ENCODE data around the gene DCAF6. TPM values are rescaled to one million over a fixed set of nuclear protein-coding genes. Genes with fewer than 3 reads are reported as not detected.

The DCAF6 gene
- total RNA-seq, 1 donor from 2014 or later: 71.4 TPM

DNA sequence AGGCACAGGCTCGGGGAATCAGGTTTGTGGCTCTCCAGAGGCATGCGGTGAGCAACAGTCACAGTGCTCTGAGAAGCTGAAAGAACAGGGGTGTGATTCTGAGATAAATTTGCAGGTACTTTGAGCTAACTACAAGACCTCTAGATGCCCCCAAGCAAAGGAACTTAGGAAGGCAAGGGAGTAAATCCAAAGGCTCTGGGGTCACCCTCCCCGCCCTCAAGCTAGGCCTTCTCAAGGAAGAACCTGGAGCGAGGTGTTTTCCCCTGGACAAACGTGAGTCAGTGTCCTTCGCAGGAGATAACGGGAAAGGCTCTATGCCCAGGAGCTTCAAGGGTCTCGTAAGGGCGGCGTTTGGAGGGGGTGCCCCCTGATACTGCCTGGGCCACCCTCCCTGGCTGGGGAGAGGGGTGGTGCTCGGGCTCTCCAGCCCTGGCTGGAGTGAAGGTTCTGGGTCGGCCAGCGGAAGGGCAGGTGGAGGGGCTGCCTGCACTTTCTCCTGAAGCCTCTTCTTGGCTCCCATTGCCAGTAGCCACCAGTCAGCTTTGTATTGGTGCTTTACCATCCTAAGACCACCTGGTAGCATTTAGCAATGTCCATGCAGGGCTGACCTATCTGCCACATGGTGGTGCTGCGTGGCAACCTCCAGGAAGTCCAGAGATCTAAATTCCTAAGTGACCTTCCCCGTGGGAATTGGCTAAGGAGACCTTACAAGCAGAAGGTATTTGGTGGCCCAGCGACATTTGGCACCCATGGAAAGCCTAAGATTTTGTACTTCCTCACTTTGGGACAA is 156.3 kb downstream of the DCAF6 start:
- intact Hi-C loops (cut with DNase I): no loop called here
- ATAC-seq (peak; percentile 8), DNase-seq (ENCODE audit: low spot score) (no peak)

DNA sequence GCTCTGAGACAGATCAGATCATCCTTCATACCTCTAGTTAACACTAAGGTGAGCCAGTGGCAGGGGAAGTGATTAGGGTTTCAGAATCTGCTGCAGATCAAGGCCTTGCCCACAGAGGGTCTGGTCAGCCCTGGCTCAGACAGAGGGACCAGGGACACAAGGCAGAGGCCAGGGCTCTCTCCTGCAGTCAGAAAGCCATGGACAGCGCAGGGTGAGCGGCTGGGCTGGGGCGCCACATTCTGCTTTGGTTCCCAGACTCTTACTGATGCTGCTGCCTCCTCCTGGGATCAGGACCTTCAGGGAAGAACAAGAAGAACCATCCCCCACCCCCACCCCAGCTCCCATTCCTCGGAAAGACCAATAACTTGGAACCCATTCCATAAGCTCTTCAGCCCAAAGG is 157.1 kb downstream of the DCAF6 start:
- ATAC-seq (no peak), DNase-seq (ENCODE audit: low spot score) (no peak)
- intact Hi-C loops (cut with DNase I): no loop called here

DNA sequence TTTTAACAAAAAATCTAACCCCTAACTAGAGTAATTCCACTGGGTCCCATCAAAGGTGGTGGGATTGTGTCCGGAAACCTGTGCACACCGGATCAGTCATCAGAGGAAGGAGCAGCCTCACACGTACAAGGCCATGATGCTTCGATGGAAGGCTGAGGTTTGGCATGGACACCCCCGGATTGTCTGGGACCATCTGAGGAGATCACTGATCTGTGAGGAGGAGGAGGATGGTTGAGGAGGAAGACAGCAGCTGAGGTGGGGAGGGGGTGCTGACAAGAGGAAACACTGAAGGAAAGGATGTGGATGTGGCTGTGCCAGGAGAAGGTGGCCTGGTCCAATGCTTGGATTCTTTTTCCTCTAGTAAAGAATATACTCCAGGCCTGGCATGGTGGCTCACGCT is 159.0 kb downstream of the DCAF6 start:
- intact Hi-C loops (cut with DNase I): no loop called here
- ATAC-seq: no peak
- DNase-seq (ENCODE audit: low spot score): no peak

DNA sequence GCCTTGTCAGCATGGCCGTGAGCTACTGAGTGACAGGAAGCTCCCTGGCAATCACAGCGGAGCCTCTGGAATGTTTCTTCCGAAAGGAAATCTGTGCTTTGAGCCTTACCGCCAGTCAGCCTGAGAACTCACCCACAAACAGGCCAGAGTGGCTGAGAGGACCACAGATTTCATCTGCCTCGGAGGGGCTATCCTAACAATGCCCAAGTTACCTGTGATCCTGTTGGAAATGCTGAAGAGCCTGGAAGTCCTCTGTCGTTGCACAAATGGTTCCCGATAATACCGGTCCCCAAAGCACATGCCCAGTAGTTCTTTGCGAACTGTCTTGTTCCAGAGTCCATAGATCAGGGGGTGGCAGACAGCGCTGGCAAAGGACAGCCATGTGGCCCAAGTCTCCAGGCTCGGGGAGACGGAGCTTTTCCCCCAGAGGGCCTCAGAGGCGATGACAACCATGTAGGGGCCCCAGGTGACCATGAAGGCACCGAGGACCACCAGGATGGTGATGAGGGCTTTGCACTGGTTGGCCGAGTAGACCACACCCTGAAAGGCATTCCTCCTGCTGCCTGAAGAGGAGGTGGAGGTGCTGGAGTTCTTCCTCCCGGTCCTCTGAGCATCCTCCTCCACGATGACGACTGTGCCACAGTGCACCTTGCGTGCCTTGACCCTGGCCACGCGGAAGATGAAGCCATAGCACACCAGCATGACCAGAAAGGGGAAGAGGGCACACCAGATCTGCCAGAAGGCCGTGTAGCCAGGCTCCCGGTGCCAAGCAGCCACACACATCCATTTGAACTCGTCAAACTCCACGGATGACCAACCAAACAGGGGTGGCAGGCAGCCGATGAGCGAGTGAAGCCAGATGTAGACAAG is 160.0 kb downstream of the DCAF6 start:
- DNase-seq (ENCODE audit: low spot score) (no peak), ATAC-seq (no peak)
- intact Hi-C loops (cut with DNase I): no loop called here

DNA sequence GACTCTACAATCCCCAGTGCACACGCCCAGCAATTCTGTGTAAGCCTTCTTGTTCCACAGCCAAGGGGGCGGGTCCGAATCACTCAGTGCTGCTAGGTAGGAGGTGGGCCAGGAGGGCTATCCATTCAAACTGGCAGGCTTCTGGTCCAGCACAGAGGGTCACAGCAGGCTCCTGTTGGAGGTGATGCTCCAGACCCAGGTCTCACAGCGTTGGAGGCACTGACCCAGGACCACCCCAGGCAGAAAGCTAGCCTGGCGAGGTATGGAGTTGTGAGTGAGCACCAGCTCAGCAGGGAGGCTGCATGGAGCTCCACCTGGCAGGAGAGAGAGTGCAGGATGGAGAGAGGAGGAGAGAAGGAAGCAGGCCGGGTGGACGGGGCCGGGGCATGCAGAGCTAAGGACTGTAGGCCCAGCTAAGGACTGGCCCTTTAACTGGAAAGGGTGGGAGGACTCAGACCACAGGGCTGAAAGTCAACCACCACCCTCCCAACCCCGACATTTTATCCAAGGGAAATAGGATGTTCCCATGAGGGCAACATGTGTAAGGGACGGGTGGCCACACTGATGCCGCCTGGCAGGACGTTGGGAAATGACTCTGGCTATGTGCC is 161.5 kb downstream of the DCAF6 start:
- ATAC-seq (peak; percentile 17), DNase-seq (ENCODE audit: low spot score) (peak; percentile 43)
- intact Hi-C loops (cut with DNase I): no loop called here

DNA sequence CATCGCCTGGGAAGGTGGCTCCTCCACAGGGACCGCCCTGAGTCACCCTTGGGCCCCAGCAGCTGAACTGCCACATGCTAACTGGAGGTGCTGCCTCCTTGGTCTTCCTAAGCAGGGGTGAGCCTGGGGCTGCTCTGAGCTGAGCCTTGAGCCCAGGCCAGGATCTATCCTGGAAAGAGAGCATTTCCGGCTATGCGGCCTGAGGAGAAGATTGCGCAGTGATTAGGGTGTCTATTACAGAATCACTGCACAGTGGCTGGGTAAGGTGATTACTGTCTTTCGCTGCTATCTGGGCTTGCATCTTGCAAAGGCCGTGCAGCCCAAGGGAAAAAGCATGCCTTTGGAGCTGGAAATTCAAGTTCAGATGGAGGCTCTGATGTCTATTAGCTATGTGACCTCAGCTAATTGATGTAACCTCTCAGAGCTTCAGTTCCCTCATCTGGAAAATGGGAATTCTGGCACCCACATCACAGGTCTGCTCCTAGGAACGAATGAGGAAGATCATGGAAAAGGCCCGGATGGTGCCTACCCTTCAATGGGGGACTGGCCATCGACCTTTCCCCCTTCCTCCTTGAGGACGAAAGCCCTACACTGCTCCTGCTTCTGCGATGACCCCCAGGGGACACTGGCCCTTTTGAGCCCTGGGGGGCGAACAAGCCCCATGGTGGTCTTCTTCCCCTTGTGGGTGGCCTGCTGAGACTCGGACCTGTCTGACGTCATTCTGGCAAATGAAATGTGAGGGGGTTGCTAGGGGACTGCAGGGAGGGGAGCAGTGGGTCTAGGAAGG is 162.2 kb downstream of the DCAF6 start:
- DNase-seq (ENCODE audit: low spot score) (no peak), ATAC-seq (peak; percentile 21)
- intact Hi-C loops (cut with DNase I): no loop called here

DNA sequence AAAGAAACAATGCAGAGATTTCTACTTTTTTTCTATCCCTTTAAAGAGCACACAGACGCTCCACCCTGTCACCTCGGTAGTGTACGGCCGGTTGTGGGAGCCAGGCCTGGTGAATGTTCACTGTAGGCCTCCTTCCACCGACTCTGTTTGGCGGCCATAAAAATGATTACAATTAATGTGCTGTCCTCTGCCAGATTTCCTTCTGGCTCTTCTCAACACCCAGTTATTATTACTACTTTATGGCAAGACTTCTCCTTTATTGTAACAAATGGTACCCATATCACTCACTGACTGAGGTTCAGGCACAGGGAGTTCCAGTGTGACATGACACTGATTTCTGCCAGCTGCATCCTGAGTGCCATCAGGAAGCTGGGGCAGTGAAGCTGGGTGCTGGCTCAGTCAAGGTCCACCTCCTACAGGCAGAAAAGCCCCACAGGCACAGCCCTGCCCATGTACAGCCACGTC is 162.9 kb downstream of the DCAF6 start:
- ATAC-seq (no peak), DNase-seq (ENCODE audit: low spot score) (no peak)
- intact Hi-C loops (cut with DNase I): no loop called here

DNA sequence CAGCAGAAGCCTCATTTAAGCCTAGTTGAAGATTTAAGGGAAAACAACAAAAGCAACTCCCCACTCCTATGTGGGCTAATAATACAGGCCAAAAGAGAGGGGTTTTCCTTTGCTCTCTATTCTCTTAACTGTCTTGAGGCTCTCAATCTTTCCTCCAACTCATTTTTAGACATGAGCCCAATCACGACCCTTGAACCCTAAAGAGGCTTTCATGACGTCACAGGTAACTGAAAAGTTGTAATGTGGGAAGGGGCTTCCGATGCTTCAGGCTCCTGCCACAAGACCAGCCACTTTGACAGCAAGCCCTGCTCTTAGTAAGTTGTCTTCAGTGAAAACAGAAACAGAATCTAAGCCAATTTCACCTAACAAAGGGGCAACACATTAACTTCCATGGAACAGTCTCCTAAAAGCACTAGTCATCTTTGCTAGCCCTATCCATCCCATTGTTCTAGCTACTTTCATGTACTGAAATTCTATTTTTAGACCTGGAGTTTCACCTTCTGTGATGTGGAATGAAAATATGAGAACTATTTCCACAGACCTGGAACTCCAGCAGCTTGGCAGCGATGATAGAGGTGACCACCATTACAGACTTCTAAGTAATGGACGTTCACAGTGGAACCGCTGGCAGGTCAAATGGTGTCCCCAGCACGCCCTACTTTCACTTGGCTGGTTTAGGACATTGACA is 164.0 kb downstream of the DCAF6 start:
- DNase-seq (ENCODE audit: low spot score) (no peak), ATAC-seq (no peak)
- intact Hi-C loops (cut with DNase I): no loop called here

DNA sequence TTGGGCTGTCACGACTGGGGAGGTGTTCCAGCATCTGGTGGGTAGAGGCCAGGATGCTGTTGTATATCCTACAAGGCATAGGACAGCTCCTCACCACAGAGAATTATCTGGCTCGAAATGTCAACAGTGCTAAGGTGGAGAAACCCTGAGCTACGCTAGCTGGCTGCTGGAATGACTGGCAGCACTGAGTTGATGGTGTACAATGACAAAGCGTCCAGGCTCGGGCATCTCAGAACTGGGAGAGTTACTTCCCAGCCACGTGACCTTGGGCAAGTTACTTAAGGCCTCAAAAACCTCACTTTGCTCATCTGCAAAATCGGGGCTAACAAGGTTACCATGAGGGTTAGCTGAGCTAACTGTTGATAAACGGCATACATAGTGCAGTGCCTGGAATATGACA is 164.9 kb downstream of the DCAF6 start:
- no peak for ATAC-seq
- intact Hi-C loops (cut with DNase I): no loop called here
- DNase-seq (ENCODE audit: low spot score): no peak

DNA sequence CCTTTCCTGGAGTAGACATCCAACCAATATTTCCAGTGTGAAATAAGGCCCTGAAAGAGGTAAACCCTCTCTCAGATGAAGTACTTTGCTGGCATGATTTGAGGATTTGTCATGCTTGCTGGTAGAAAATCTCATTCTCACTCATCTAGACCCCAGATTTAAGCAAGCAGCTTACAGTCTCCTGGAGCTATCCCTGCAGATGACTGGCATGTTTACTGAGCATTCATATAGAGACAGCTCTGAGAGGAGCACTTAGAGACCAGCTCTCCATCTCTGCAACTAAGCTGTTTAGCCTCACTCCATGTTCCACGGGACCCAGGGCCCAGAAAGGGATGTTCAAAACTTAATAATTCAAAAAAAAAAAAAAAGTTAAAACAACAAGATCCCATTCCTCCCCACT is 166.0 kb downstream of the DCAF6 start:
- DNase-seq (ENCODE audit: low spot score): no peak
- no peak for ATAC-seq
- intact Hi-C loops (cut with DNase I): no loop called here

DNA sequence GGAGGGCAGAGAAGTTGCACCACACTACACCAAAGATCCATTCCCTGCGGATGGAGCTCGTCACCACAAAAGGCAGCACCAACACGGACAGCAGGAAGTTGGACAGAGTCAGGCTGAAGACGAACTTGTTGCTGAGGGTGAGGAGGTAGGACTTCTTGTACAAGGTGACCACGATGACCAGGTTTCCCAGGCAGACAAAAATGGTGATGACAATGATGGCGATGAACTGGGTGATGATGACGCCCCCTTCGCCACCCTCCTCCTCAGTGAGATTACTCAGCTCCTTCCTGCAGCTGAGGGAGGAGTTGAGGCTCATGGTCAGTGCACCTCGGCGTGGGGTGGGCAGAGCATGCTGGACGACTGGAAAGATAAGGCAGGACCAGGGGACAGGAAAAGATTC is 168.1 kb downstream of the DCAF6 start:
- intact Hi-C loops (cut with DNase I): no loop called here
- ATAC-seq: no peak
- no peak for DNase-seq (ENCODE audit: low spot score)

DNA sequence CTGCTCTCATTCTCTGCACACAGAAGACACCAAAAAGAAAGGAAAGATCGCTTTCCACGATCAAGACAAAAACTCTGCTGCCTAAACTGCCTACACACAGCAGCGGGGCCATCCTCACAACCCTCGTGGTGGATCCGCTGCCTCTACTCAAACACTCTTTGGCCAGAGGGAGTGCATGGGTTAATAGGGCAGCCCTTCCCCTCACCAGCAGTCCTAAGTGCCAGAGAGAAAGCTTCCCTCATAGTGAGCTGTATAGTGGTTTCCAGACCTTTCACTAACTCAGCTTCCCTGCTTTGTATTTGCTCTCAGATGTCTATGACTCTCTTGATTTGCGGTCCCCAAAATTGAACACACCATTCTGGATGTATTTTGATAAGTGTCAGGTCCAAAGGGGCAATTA is 169.4 kb downstream of the DCAF6 start:
- DNase-seq (ENCODE audit: low spot score) (no peak), ATAC-seq (no peak)
- intact Hi-C loops (cut with DNase I): no loop called here

DNA sequence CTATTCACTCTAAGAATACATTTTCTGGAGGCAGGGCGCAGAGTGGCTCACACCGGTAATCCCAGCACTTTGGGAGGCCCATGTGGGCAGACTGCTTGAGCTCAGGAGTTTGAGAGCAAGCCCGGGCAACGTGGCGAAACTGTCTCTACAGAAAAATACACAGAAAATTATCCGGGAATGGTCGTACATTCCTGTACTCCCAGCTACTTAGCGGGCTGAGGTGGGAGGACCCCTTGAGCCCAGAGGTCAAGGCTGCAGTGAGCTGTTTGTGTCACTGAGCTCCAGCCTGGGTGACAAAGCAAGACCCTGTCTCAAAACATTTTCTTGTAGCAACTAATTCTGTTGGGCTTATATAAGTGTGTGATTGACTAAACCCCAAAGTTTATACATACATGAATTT is 169.8 kb downstream of the DCAF6 start:
- no peak for ATAC-seq
- intact Hi-C loops (cut with DNase I): no loop called here
- no peak for DNase-seq (ENCODE audit: low spot score)

DNA sequence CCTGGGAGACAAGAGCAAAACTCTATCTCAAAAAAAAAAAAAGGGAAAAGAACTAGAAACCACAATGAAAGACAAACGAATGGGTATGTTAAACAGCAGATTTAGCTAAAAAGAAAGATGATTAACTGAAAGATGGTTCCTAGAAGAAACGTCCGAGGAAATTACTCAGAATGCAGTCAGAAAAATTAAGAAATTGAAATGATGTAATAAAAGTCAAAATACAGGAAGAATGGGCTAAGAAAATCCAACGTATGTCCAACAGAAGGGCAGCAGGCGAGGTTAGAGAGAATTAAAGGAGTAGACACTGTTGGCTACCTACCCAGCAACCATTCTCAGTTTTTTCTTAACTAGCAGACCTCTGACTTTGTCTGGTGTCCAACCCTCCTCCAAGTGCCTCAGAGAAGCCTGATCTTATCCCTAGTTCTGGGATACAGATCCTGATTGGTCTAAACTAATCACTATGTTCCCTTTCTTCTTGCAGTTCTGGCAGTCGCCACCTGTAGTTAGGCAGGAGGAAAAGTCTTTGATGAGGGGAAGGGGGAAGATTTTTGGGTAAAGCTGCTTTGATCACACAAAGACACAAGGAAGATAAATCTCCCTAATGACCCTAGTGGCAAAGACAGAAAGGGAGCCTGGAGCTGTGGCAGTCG is 174.5 kb downstream of the DCAF6 start:
- intact Hi-C loops (cut with DNase I): no loop called here
- ATAC-seq (no peak), DNase-seq (ENCODE audit: low spot score) (no peak)

DNA sequence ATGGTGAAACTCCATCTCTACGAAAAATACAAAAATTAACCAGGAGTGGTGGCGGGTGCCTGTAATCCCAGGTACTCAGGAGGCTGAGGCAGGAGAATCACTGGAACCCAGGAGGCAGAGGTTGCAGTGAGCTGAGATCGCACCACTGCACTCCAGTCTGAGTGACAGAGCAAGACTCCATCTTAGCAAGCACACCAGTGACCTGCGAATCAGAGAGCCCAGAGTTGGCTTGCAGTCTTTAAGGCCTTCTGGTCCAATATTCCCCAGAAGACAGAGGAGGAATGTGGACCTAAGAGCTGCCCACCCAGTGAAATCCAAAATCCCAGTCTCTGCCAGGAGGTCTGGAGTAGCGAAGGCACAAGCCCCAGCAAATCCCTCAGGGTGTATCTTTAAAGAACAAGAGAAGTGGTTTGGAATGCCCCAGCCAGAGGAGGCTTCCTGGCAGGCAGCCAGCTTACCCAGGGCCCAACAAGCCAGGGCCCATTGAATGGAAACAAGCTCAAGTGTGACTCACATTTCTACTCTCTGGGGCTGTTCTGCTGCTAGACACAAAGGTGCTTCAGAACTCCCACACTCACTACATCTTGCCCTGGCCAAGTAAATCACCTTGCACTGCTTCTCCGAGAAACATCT is 176.3 kb downstream of the DCAF6 start:
- intact Hi-C loops (cut with DNase I): no loop called here
- no peak for ATAC-seq
- DNase-seq (ENCODE audit: low spot score): no peak

DNA sequence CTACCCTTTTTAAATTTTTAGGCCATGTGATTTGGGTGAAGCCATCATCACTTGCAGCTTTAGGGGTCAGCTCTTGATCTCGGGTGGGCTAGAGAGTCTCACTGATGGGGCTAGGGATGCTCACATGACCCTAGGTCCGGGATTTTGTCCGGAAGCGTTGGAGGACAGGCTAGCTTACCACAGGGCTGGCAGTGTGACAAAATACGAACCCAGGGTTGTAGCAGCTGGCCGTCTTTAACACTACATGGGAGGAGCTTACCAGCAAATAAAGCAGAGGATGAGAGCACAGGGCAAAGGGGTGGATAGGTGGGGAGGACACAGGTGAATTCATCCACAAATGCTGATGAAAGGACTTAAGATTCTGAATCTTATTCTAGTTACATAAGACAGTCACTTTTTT is 178.4 kb downstream of the DCAF6 start:
- ATAC-seq: no peak
- intact Hi-C loops (cut with DNase I): no loop called here
- DNase-seq (ENCODE audit: low spot score): no peak

DNA sequence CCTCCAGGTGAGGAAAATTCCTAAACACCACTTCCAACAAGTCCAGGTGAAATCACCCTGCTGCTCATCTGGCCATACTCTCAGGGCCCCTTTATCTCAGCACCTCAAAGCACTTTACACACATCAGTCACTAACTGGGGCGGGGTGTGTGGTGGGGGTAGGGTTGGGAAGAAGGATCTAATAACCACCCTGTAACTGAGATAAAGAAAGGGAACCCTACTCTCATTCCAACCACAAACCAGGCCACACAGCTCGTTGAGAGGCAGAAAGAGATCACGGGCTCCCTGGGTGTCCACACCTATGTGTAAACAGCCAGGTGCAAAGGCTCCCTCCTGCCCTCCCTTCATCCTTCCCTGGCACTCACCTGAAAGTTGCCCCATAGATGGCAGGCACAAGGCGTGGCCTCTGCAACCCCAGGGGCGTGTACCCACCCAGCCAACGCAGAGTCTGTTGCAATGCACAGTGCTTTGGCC is 179.9 kb downstream of the DCAF6 start:
- DNase-seq (ENCODE audit: low spot score): no peak
- ATAC-seq: no peak
- intact Hi-C loops (cut with DNase I): no loop called here

DNA sequence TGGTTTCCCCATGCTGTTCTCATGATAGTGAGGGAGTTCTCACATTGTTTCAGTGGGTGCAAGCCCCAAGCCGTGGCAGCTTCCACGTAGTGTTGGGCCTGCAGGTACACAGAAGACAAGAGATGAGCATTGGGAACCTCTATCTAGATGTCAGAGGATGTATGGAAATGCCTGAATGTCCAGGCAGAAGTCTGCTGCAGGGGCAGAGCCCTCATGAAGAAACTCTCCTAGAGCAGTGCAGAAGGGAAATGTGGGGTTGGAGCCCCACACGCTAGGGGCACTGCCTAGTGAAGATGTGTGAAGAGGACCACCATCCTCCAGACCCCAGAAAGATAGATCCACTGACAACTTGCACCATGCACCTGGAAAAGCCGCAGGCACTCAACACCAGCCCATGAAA is 183.3 kb downstream of the DCAF6 start:
- intact Hi-C loops (cut with DNase I): no loop called here
- ATAC-seq: no peak
- no peak for DNase-seq (ENCODE audit: low spot score)

Data from sciatic nerve (tissue), 2 donors.